ENCODE data around the gene TBC1D22A.

DNA sequence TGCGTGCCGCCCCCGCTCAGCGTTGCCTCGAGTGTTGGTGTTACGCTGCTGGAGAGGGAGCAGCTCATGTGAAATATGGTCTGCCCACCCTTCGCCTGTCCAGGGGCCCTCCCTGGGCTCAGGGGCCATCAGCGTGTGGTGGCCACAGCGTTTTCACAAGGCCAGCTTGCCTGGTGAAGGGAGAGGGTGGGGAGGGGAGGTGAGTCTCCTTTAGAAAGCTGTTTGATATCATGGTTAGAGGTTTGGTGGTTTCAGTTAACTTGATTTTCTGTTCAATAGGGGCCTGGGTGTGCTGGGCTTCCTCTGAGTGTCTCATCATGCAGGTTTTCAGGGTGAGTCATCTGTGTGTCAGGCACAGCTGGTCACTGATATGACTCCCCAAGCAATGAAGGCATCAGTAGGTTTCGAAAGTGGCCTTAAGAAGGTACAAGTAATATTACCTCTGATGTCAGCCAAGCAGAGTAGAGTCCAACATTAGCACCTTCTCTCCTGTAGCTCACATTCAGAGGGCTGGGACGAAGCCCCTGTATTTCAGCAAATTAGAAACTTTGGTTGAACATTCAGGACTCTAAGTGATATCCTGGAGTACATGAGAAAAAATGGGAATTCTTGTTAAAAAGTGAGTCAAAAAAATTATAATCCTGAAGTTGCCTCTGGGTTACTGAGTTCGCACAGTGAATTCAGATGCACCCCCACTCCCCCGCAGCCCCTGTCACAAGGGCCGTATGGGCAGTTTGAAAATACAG is 172.5 kb downstream of the TBC1D22A start:
- TF ChIP-seq EZH2 (IDR thresholded peaks at IDR 0.05; ENCODE audit: borderline replicate concordance) (no peak), EZH2phosphoT487 (IDR thresholded peaks at IDR 0.05; ENCODE audit: low read depth, severe bottlenecking, unreplicated experiment) (no peak)
- TF ChIP-seq, protein P1, sequence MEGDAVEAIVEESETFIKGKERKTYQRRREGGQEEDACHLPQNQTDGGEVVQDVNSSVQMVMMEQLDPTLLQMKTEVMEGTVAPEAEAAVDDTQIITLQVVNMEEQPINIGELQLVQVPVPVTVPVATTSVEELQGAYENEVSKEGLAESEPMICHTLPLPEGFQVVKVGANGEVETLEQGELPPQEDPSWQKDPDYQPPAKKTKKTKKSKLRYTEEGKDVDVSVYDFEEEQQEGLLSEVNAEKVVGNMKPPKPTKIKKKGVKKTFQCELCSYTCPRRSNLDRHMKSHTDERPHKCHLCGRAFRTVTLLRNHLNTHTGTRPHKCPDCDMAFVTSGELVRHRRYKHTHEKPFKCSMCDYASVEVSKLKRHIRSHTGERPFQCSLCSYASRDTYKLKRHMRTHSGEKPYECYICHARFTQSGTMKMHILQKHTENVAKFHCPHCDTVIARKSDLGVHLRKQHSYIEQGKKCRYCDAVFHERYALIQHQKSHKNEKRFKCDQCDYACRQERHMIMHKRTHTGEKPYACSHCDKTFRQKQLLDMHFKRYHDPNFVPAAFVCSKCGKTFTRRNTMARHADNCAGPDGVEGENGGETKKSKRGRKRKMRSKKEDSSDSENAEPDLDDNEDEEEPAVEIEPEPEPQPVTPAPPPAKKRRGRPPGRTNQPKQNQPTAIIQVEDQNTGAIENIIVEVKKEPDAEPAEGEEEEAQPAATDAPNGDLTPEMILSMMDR (IDR thresholded peaks at IDR 0.05; ENCODE audit: poor library complexity), result no peak
